Measurements from ENCODE around the gene ATF5. TPM values are rescaled to one million over a fixed set of nuclear protein-coding genes. Genes with fewer than 3 reads are reported as not detected.

ATF5 gene
- polyA plus RNA-seq, 2 donors: 15.5 to 24.3 TPM

- Histone ChIP-seq H3K4me3 (ENCODE audit: low read depth in 1 of 2, low read length in 2 of 2) (no peak overlapping the region), H3K27ac (ENCODE audit: low read depth in 2 of 2, low read length in 1 of 2) (no peak overlapping the region), H3K27me3 (ENCODE audit: control insufficient read depth in 1 of 2, insufficient read depth in 2 of 2, low read length in 2 of 2) (no peaks in the 10 kb centered on the region), H3K4me1 (ENCODE audit: control insufficient read depth in 2 of 2, insufficient read depth in 2 of 2, low read length in 1 of 2) (peaks cover 0 to 6% of the 10 kb centered on the region in 2 donors), H3K36me3 (ENCODE audit: control insufficient read depth in 2 of 2, insufficient read depth in 2 of 2, low read length in 1 of 2) (peaks cover 0 to 5% of the 10 kb centered on the region in 2 donors), H3K9me3 (ENCODE audit: control insufficient read depth in 2 of 2, insufficient read depth in 1 of 2, low read depth in 1 of 2, low read length in 1 of 2) (peaks cover 0 to 2% of the 10 kb centered on the region in 2 donors)
- 87 to 88% methylated on average over 1 of the region's 1 CpG for WGBS, 2 donors
These were observed 36.3 kb upstream of the ATF5 start for GRCh38 chr19:49892716-49893115.

GRCh38 chr19:49894011-49894664 is 34.9 kb upstream of the ATF5 start:
- peaks cover 0 to 2% of the 10 kb centered on the region in 2 donors for H3K36me3 ChIP-seq (ENCODE audit: control insufficient read depth in 2 of 2, insufficient read depth in 2 of 2, low read length in 1 of 2)
- no peaks in the 10 kb centered on the region for H3K27me3 ChIP-seq (ENCODE audit: control insufficient read depth in 1 of 2, insufficient read depth in 2 of 2, low read length in 2 of 2)
- H3K9me3 ChIP-seq (ENCODE audit: control insufficient read depth in 2 of 2, insufficient read depth in 1 of 2, low read depth in 1 of 2, low read length in 1 of 2): peaks cover 0 to 2% of the 10 kb centered on the region in 2 donors
- peaks cover 0 to 6% of the 10 kb centered on the region in 2 donors for H3K4me1 ChIP-seq (ENCODE audit: control insufficient read depth in 2 of 2, insufficient read depth in 2 of 2, low read length in 1 of 2)
- H3K27ac ChIP-seq (ENCODE audit: low read depth in 2 of 2, low read length in 1 of 2): no peak overlapping the region
- H3K4me3 ChIP-seq (ENCODE audit: low read depth in 1 of 2, low read length in 2 of 2): no peak overlapping the region
- 91 to 94% methylated on average over 18 of the region's 18 CpGs for WGBS, 2 donors

GRCh38 chr19:49894879-49895565 is 34.0 kb upstream of the ATF5 start:
- Histone ChIP-seq H3K9me3 (ENCODE audit: control insufficient read depth in 2 of 2, insufficient read depth in 1 of 2, low read depth in 1 of 2, low read length in 1 of 2) (peaks cover 0 to 2% of the 10 kb centered on the region in 2 donors), H3K4me1 (ENCODE audit: control insufficient read depth in 2 of 2, insufficient read depth in 2 of 2, low read length in 1 of 2) (peaks cover 0 to 4% of the 10 kb centered on the region in 2 donors), H3K27me3 (ENCODE audit: control insufficient read depth in 1 of 2, insufficient read depth in 2 of 2, low read length in 2 of 2) (no peaks in the 10 kb centered on the region), H3K27ac (ENCODE audit: low read depth in 2 of 2, low read length in 1 of 2) (no peak overlapping the region), H3K36me3 (ENCODE audit: control insufficient read depth in 2 of 2, insufficient read depth in 2 of 2, low read length in 1 of 2) (no peaks in the 10 kb centered on the region), H3K4me3 (ENCODE audit: low read depth in 1 of 2, low read length in 2 of 2) (no peak overlapping the region)
- WGBS, 2 donors: 75 to 77% methylated on average over 17 of the region's 17 CpGs

GRCh38 chr19:49895566-49896297 is 33.3 kb upstream of the ATF5 start:
- no peaks in the 10 kb centered on the region for H3K27me3 ChIP-seq (ENCODE audit: control insufficient read depth in 1 of 2, insufficient read depth in 2 of 2, low read length in 2 of 2)
- H3K4me3 ChIP-seq (ENCODE audit: low read depth in 1 of 2, low read length in 2 of 2): no peak overlapping the region
- no peaks in the 10 kb centered on the region for H3K36me3 ChIP-seq (ENCODE audit: control insufficient read depth in 2 of 2, insufficient read depth in 2 of 2, low read length in 1 of 2)
- H3K4me1 ChIP-seq (ENCODE audit: control insufficient read depth in 2 of 2, insufficient read depth in 2 of 2, low read length in 1 of 2): no peaks in the 10 kb centered on the region
- no peak overlapping the region for H3K27ac ChIP-seq (ENCODE audit: low read depth in 2 of 2, low read length in 1 of 2)
- H3K9me3 ChIP-seq (ENCODE audit: control insufficient read depth in 2 of 2, insufficient read depth in 1 of 2, low read depth in 1 of 2, low read length in 1 of 2): peaks cover 0 to 2% of the 10 kb centered on the region in 2 donors
- WGBS, 2 donors: 64 to 69% methylated on average over 17 of the region's 17 CpGs

- Histone ChIP-seq H3K27ac (ENCODE audit: low read depth in 2 of 2, low read length in 1 of 2) (peak within 1 kb of the TSS; percentile 41 to 47), H3K9me3 (ENCODE audit: control insufficient read depth in 2 of 2, insufficient read depth in 1 of 2, low read depth in 1 of 2, low read length in 1 of 2) (peaks cover 0 to 2% of the 10 kb centered on the region in 2 donors), H3K36me3 (ENCODE audit: control insufficient read depth in 2 of 2, insufficient read depth in 2 of 2, low read length in 1 of 2) (no peaks in the 10 kb centered on the region), H3K4me3 (ENCODE audit: low read depth in 1 of 2, low read length in 2 of 2) (no peak within 1 kb of the TSS), H3K4me1 (ENCODE audit: control insufficient read depth in 2 of 2, insufficient read depth in 2 of 2, low read length in 1 of 2) (no peaks in the 10 kb centered on the region), H3K27me3 (ENCODE audit: control insufficient read depth in 1 of 2, insufficient read depth in 2 of 2, low read length in 2 of 2) (no peaks in the 10 kb centered on the region)
- WGBS, 2 donors: 30 to 39% methylated on average over 19 to 20 of the region's 20 CpGs
These were observed 32.0 kb upstream of the ATF5 start, which contains the start of gene IL4I1 for GRCh38 chr19:49896863-49897621. Gene IL4I1 (minus strand): TSS chr19:49896887. CDS start chr19:49896160, 727 bp downstream.

GRCh38 chr19:49904136-49904535 is 24.9 kb upstream of the ATF5 start:
- WGBS, 2 donors: 57 to 59% methylated on average over 6 of the region's 6 CpGs

GRCh38 chr19:49906879-49907564 is 22.0 kb upstream of the ATF5 start:
- H3K27ac ChIP-seq (ENCODE audit: low read depth in 2 of 2, low read length in 1 of 2): no peak overlapping the region
- H3K4me1 ChIP-seq (ENCODE audit: control insufficient read depth in 2 of 2, insufficient read depth in 2 of 2, low read length in 1 of 2): no peaks in the 10 kb centered on the region
- no peaks in the 10 kb centered on the region for H3K9me3 ChIP-seq (ENCODE audit: control insufficient read depth in 2 of 2, insufficient read depth in 1 of 2, low read depth in 1 of 2, low read length in 1 of 2)
- H3K36me3 ChIP-seq (ENCODE audit: control insufficient read depth in 2 of 2, insufficient read depth in 2 of 2, low read length in 1 of 2): peaks cover 0 to 24% of the 10 kb centered on the region in 2 donors
- WGBS, 2 donors: 91% methylated on average over 16 of the region's 16 CpGs
- no peak overlapping the region for H3K4me3 ChIP-seq (ENCODE audit: low read depth in 1 of 2, low read length in 2 of 2)
- no peaks in the 10 kb centered on the region for H3K27me3 ChIP-seq (ENCODE audit: control insufficient read depth in 1 of 2, insufficient read depth in 2 of 2, low read length in 2 of 2)

More at GRCh38 chr19:49904136-49904535, 24.9 kb upstream of the ATF5 start:
- Histone ChIP-seq H3K9me3 (ENCODE audit: control insufficient read depth in 2 of 2, insufficient read depth in 1 of 2, low read depth in 1 of 2, low read length in 1 of 2) (no peaks in the 10 kb centered on the region), H3K36me3 (ENCODE audit: control insufficient read depth in 2 of 2, insufficient read depth in 2 of 2, low read length in 1 of 2) (peaks cover 0 to 21% of the 10 kb centered on the region in 2 donors), H3K27me3 (ENCODE audit: control insufficient read depth in 1 of 2, insufficient read depth in 2 of 2, low read length in 2 of 2) (no peaks in the 10 kb centered on the region), H3K4me3 (ENCODE audit: low read depth in 1 of 2, low read length in 2 of 2) (no peak overlapping the region), H3K4me1 (ENCODE audit: control insufficient read depth in 2 of 2, insufficient read depth in 2 of 2, low read length in 1 of 2) (no peaks in the 10 kb centered on the region), H3K27ac (ENCODE audit: low read depth in 2 of 2, low read length in 1 of 2) (no peak overlapping the region)

GRCh38 chr19:49907745-49908446 is 21.1 kb upstream of the ATF5 start:
- no peaks in the 10 kb centered on the region for H3K27me3 ChIP-seq (ENCODE audit: control insufficient read depth in 1 of 2, insufficient read depth in 2 of 2, low read length in 2 of 2)
- H3K9me3 ChIP-seq (ENCODE audit: control insufficient read depth in 2 of 2, insufficient read depth in 1 of 2, low read depth in 1 of 2, low read length in 1 of 2): no peaks in the 10 kb centered on the region
- no peak overlapping the region for H3K27ac ChIP-seq (ENCODE audit: low read depth in 2 of 2, low read length in 1 of 2)
- 86 to 93% methylated on average over 23 of the region's 23 CpGs for WGBS, 2 donors
- no peak overlapping the region for H3K4me3 ChIP-seq (ENCODE audit: low read depth in 1 of 2, low read length in 2 of 2)
- H3K36me3 ChIP-seq (ENCODE audit: control insufficient read depth in 2 of 2, insufficient read depth in 2 of 2, low read length in 1 of 2): peaks cover 0 to 30% of the 10 kb centered on the region in 2 donors
- no peaks in the 10 kb centered on the region for H3K4me1 ChIP-seq (ENCODE audit: control insufficient read depth in 2 of 2, insufficient read depth in 2 of 2, low read length in 1 of 2)
